HG03378 (cell line): ENCODE results near the gene CHMP4A.

Experiments
- ATAC-seq: cut with Tn5 transposase; IDR thresholded peaks from one replicate; pipeline ENCODE4 v1.9.1; 2021; ENCODE audit warnings: mild to moderate bottlenecking, moderate library complexity; ENCODE audit not compliant: unreplicated experiment

Gene CHMP4A, protein sequence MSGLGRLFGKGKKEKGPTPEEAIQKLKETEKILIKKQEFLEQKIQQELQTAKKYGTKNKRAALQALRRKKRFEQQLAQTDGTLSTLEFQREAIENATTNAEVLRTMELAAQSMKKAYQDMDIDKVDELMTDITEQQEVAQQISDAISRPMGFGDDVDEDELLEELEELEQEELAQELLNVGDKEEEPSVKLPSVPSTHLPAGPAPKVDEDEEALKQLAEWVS

DNA sequence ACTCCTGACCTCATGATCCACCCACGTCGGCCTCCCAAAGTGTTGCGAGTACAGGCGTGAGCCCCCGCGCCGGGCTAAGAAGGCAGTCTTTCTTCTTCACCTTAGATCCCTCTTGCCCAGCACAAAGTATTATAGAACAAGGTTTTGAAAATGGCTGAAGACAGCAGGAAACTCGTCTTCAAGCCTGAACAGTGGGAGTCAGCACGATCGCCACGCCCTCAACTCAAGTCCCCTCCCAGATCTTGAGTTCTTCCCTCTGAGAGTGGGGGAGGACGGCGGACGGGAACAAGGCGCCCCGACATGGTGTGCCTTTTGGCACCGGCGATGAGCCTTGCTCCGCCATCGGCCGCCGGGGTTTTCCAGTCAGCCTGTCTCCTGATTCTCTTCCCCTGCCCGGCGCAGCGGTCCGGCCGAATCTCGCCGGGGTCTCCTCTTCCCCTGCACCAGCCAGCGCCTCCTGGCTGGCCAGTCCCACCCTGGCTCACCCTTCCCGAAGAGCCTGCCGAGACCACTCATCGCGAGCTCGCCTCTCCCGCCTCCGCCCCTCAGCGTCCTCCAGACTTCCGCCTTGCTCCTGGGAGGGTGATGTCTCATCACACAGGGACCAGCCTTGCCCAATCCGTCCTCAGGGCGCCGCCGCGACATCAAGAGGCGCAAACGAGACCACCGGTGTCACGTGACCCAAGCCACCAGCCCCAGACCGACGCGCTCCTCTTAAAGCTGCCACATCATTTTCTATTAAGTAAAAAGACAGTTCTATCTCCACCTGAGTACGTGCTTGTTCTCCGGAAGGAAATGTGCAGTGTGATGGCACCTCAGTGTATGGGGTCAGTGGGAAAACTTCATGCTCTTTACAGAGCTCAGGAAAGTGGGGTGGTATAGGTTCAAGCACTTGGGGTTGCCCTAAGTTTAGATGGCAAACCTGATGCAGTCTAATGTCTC is at the start of gene CHMP4A:
TSS of gene CHMP4A (minus strand) at position 565 of the 942 bp plus-strand sequence. CDS start at position 516, 49 bp downstream.
- peak; percentile 71 for ATAC-seq

DNA sequence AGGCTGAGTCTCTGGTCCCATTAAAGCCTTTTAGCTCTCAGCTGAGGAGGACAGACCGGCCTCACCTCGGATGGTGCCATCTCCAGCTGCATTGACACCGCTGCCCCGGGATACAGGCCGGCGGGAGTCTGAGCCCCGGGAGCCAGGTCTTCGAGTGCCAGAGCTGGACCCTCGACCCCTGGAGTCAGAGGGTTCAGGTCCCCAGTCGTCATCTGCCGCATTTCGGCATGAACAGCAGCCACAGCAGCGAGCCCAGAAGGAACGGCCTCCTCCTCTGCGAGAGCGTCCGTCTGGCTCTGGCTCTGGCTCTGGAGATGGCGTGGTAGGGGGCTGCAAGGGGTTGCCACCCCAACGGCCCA is 48.7 kb upstream of the CHMP4A start:
- ATAC-seq: no peak

DNA sequence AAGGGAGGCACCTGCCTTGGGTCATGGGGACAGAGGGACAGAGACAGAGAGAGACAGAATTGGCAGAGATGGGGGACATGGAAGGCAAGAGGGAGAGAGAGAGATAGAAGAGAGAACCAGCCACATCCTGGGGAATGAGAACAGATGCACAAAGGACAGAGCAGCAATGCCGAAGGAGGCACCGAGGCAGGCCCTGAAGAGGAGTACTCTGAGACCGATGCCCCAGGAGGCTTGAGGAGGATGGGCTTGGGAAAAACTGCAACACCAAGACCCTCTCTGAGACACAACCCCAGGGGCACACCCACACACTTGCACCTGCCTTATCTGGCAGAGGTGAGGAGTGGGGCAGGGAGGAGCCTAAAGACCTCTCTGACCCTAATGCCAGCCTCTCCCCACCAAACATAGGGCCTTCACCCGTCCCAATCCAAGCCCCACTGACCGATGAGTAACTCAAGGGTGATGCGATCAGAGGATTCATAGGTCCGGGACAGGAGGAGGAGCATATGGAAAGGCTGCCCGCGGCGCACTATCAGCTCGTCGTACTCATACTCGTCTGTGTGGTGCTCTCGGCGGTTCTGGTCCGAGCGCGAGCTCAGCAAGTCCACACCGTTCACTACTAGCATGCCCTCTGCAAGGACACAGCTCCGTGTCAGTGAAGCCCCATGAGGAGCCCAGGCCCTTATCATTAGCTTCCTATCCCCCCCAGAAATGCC is 48.1 kb upstream of the CHMP4A start:
- ATAC-seq: no peak

DNA sequence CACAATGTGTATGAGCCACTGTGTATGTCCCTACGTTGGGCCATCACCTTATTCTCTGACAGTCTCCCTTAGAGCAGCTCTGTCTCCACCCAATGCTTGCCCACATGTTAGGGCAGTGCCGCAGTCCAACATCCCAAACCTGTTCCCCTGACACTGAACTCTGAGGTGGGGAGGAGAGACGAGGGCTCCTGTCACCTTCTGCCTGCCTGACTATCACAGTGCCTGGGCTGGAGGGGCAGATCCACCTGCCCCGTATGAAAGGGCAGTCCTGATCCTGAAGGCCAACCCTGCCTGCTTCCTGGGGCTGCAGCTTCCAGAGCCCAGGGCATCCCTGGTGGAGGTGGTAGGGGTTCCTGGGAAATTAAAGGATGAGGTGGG is 47.5 kb upstream of the CHMP4A start:
- no peak for ATAC-seq

DNA sequence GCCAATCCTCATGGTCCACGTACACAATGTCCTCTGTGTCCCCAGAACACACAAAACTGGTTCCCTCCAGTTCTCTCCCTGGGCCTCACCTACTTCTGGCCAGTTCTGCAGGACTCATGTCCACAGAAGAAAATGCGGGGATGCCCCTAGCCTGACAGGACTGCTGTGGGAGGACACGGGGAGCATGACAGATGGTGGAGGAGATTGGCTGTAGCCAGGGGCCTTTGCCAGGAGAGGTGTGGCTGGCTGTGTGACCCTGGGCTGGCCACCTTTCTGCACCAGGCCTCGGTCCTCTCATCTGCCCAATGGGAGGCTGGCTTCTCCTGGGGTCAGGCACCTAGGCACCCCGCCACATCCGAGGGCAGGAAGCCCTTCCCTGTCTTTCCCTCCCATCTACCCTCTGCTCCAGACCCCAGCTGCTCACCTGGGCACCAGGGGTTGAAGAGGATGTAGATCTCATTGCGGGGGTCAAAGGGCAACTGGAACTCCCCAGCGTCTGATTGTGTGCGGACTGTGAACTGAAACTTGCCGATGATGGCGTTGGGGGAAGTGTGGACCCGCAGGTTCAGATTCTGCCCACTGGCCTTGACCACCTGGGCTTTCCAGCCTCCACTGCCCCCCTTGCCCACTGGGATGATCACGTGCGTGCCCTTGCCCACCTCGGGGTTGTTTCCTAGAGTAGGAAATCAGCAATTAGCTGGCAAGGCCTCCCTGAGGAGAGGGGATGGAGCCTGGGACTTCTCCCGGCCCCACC is 46.9 kb upstream of the CHMP4A start:
- ATAC-seq: no peak

DNA sequence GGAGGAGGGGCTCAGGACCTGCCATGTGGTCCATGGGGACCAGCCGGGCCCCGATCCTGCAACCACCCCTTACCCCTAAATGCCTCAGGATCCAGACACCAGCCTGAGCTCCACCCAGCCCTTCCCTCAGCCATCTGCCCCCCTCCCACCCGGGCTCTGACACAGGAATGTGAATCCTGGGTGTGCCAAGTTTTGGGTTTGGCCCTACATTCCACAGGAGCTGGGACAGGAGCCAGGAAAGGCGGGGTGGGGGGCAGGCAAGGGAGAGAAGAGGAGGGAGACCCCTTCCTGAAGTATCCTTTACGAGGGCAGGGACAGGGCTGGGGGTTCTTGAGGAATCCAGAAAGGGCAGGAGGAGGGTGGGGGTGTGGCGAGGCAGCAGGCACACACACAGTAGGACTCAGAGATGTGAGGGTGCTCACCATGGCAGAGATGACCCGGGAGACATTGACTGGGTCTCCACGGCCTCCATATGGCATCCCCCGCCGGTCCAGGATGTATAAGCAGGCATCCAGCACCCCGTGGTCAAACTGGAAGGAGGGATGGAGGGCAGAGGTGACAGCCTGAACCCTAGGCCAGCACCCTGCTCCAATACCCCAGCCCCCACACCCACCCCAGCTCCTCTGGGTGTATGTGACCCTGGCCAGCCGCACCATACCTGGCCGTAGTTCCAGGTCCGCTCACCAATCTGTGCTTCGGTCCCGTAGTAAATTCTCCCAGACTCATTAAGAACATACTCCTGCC is 46.2 kb upstream of the CHMP4A start:
- no peak for ATAC-seq

DNA sequence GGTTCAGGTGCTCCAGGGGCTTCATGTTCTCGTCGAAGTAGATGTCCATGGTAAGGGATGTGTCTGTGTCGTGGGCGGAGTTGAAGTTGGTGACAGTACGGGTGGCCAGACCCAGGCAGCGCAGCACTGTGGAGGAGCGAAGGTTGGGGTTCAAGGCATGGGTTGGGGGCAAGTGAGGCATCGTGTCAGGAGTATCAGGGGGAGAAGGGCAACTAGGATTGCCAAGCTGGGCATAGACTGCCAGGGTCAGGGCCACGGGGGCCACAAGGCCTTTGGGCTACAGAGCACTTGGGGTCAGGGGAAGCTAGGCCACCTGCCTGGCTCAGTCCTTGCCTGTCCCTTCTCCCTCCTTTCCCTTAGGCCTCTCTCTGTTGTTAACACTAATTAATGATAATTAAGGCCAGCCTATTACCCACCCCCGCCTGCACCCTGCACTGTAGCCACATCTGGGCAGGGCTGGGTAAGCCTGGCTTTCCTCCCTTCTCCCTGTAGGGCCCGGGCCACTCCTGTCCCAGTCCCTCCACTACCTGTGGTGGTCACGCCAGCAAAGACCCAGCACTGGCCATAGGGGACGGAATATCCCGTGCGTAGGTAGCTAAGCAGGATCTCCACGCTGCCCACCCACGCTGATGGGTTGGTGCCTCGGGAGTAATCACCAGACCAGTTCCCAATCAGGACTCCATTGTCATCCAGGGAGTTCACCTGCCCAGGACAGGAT is 45.4 kb upstream of the CHMP4A start:
- no peak for ATAC-seq

DNA sequence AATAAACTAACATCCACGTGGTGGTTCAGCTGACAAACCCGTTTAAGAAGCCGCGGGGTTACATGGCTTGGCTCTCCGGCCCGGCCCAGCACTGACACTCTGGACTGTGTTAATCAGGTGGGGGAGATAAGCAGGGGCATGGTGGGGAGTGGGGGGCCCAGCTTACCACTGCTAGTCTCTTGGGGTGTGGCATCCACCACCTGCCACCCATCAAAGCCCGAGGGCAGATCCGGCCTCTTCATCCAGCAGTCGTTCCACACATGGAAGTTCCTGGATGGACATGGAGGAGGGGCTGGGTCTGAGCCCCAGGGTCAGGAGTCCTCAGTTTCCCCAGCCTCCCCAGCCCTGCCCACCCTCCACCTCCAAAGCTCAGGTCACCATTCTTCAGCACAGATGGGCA is 44.8 kb upstream of the CHMP4A start:
- no peak for ATAC-seq

DNA sequence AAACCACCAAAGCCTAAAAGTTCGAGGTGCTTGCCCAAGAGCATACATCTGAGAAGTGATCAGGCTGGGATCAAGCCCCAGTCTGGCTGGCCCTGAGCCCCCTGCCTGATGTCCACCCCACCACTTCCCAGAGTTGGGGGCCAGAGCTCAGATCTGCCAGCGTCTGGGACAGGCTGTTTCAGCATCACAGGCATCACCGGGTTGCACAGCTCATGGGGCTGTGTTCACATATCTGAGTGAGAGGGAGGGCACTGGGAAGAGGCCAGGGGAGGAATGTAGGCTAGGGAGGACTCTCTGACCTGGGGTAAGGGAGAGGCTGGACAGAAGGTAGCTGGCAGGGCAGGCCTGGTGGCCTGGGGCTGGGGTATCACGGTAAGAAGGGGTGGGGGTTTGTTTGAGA is 43.7 kb upstream of the CHMP4A start:
- ATAC-seq: no peak

DNA sequence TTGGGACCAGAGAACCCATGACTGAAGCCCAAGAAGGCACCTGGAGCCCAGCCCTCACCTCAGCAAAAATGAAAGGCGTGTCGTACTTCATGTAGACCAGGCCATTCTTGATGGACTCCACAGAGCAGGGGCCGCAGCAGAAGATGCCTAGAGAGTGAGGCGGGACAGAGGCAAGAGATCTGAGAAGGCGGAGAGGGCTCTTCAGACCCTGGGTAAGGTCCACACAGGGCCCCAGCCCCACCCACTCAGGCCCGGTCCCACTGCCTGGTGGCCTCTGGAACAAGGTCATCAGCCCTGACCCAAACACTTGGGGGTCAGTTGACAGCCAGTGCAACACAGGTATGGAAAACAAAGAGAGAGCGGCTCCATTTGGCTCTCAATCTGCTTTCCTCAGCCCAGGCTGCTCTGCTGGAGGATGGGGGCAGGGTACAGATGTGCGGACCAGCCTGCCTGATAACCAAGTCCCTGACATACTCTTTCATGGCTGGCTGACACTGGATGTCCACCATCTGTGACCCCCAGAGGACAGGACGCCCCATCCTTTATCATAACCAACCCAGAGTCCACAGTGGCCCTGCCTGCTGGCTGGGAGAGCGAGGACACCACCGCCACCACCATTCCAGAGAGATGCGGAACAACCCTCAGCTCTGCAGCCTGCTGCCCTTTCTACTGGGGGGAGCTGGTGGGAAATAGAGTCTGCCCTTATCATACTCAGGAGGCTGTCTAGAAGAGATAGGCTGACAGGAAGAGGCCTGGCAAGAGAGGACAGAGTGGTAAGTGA is 42.8 kb upstream of the CHMP4A start:
- ATAC-seq: no peak

DNA sequence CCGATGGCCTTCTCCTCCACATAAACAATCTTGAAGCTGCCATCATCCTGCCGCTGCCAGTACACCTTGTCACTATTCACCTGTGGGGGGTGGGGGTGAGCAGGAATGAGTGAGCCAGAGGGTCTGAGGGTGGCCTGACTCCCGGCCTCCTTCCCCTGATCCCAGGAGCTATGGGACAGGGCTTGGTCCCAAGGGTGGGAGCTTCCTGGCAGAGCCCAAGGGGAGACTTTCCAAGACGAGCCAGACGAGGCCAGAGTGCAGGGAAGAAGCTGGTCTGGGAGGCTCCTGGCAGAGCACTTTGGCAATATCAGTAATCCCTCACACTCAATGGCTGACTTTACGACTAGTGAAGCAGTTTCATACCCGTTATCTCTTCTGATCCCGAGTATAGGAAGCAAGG is 42.1 kb upstream of the CHMP4A start:
- no peak for ATAC-seq

DNA sequence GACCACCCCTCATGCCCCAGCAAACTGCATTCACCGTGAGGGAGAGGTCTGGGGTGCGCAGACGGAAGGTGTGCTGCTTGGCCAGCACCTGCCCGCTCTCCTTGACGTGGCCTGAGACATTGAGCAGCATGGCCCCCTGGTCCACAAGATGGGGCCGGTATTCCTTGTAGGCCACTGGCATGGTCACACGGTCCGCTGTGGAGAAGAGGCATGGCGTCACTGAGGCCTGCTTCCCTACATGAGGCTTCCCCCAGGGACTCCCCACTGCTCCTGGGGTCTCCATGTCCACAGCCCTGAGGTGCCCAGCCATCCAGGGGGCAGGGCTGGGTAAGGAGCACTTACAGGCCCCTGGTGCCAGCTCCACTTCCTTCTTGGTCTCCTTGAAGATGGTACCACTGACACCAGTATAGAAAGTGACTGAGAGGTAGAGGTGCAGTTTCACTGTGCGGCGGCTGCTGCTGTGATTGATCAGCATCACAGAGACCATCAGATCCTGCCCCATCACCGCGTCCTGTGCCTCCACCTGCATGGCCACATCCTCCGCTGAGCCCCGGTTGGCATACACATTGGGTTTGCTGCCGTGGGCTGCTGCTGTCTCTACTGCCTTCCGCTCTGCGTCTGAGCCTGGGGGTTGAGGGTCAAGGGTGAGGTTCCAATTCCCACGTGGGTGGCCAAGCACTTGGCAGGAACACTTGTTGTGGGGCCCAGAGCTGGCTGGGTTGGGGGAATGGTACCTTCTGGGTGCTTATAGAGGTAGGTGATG is 41.5 kb upstream of the CHMP4A start:
- ATAC-seq: no peak

DNA sequence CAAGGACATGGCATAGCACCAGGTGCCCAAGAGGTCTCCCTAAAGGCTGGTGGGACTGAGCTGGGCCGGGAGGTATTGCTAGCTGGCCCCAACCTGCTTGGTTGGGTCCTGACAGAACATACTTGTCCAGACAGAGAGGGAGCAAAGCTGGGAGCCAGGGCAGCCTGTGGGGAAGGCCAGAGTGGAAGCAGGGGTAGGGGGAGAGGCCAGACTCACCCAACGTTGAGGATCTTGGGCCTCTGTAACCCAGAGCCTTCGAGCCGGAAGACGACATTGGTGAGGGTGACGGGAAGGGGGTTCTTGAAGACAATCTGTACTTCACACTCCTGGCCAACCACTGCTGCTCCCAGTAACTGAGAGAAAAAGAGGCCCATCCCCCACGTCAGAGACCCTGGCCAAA is 40.6 kb upstream of the CHMP4A start:
- no peak for ATAC-seq

DNA sequence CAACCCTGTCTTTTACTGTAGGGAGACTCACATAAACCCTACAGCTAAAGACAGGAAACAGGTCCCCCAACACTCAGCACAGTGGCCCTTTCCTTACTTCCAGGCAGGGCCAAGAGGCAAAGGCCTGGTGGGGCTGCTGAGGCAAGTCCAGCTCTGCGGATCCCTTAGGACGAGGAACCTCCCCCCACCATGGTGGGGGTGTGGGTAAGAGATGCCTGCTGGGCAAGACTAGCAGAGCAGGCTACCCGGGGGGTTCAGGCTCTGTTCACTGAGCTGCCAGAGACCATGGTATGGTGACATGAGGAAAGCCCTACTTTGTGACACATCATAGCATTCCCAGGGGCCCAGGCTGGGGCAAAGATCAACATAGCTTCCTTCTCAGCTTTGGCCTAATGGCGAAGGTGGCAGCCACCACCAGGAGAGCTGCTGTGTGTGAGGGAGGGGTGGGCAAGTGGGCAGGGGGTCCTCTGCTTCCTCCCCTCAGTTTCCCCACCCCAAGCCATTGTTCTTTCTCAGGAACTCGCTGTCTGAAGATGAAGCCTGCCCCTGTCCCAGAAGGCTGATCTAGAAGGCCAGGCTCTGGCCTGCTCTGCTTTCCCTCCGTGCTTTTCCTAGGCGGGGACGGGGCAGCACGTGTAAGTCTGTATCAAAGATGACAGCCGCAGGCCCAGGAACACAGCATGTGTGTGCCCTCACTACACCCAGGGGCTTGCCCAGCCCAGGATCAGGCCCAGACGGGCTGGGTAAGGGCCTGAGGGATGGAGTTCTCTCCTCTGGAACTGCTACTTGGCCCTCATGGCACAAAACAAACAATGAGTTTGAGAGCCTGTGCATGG is 39.2 kb upstream of the CHMP4A start:
- no peak for ATAC-seq

DNA sequence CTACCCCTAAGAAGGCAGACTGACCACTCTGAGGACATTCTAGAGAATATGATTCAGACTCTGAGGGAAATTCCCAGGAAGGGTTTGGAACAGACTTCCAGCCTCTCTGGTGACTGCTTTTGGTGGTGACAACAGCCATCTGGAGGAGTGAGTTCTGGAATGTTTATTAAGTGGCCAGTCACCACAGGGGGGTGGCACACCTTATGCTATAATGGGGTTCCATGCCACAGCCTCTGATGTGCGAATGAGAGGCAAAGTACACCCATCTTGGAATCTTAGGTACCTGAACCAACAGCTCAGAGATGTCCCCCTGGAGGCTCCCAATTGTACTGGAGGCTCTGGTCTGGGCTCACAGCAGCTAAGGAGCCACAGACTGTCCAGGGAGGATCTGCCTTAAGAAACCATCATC is 38.6 kb upstream of the CHMP4A start:
- no peak for ATAC-seq

DNA sequence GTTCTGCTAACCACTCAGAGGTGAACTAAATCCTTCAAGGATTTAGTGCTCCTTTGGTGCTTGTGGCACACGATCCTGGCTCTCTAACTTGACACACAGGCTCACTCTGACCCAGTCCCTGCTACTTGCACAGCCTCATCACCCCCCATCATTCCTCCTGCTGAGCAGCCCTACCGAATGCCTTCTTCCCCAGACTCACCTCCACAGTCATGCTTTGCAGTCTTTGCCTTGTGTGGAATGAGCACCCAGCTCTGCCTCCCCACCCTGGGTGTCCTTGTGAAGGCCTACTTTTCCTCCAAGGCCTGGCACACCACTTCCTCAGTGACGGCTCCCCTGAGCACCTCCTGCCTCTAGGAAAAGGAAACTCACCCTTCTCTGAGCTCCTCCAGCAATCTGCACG is 37.1 kb upstream of the CHMP4A start:
- no peak for ATAC-seq
